Measurements from ENCODE around the gene IMPDH1. TPM values are rescaled to one million over a fixed set of nuclear protein-coding genes. Genes with fewer than 3 reads are reported as not detected.

The IMPDH1 gene
- total RNA-seq, 2 experiments from 2014 or later = 59.0 to 60.7 TPM

GRCh38 chr7:128434413-128435326 is 24.9 kb upstream of the IMPDH1 start:
- H3K4me1 Mint-ChIP-seq = no peaks in the 10 kb centered on the region
- intact Hi-C loops (cut with DNase I, micrococcal nuclease) = no loop called here
- DNase-seq (no peak), ATAC-seq (no peak)
- H3K4me3 Mint-ChIP-seq = no peak overlapping the region
- peaks cover 7% of the 10 kb centered on the region for H3K27me3 Mint-ChIP-seq
- CTCF ChIA-PET = interaction anchor here (0.6 to 6.2 kb wide), 6 partner anchors 8 to 87 kb away, joined by 3 to 66 read pairs (median 4); no protein-coding TSS in a partner anchor
- POLR2A ChIA-PET = no interaction called here
- no peaks in the 10 kb centered on the region for H3K9me3 Mint-ChIP-seq (ENCODE audit: low read depth)
- H3K27ac Mint-ChIP-seq = no peak overlapping the region
- no peaks in the 10 kb centered on the region for H3K36me3 Mint-ChIP-seq (ENCODE audit: low read depth)

DNA sequence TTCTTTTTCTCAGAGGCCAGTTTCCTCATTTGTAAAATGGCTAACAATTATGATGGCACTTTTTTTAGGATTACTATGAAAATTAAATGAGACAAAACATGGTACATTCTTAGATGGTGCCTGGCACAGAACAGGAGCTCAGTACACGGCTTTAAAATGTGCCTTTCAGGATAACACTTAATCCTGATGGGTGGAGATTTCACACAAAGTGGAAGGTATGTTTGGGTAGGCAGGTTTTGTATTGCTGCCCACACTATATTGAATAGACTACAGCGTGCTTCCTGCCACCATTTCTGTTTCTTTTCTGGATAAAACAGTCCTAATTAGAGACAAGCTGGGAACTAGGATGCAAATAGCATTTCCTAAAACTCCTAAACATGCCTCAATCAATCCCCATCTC is 22.0 kb upstream of the IMPDH1 start:
- no peaks in the 10 kb centered on the region for H3K36me3 Mint-ChIP-seq (ENCODE audit: low read depth)
- intact Hi-C loops (cut with DNase I, micrococcal nuclease) = no loop called here
- POLR2A ChIA-PET = no interaction called here
- CTCF ChIA-PET = interaction anchor here (0.6 to 10.6 kb wide), 6 partner anchors 12 to 77 kb away, joined by 3 to 269 read pairs (median 4); no protein-coding TSS in a partner anchor
- DNase-seq (no peak), ATAC-seq (no peak)
- H3K27me3 Mint-ChIP-seq = peaks cover 16% of the 10 kb centered on the region
- H3K4me1 Mint-ChIP-seq = no peaks in the 10 kb centered on the region
- no peak overlapping the region for H3K4me3 Mint-ChIP-seq
- no peaks in the 10 kb centered on the region for H3K9me3 Mint-ChIP-seq (ENCODE audit: low read depth)
- no peak overlapping the region for H3K27ac Mint-ChIP-seq

GRCh38 chr7:128431221-128431620 is 21.4 kb upstream of the IMPDH1 start:
- ChIA-PET POLR2A (no interaction called here), CTCF (interaction anchor here (0.6 to 10.6 kb wide), 4 partner anchors 13 to 78 kb away, joined by 3 to 269 read pairs (median 6); no protein-coding TSS in a partner anchor)
- peaks cover 16% of the 10 kb centered on the region for H3K27me3 Mint-ChIP-seq
- no peak overlapping the region for H3K4me3 Mint-ChIP-seq
- no peaks in the 10 kb centered on the region for H3K4me1 Mint-ChIP-seq
- H3K36me3 Mint-ChIP-seq (ENCODE audit: low read depth) = no peaks in the 10 kb centered on the region
- intact Hi-C loops (cut with DNase I, micrococcal nuclease) = no loop called here
- ATAC-seq = no peak
- H3K27ac Mint-ChIP-seq = no peak overlapping the region
- no peak for DNase-seq
- no peaks in the 10 kb centered on the region for H3K9me3 Mint-ChIP-seq (ENCODE audit: low read depth)

- intact Hi-C loops (cut with DNase I, micrococcal nuclease) = no loop called here
- CTCF ChIA-PET = interaction anchor here (1.1 to 10.6 kb wide), 4 partner anchors 17 to 45 kb away, joined by 3 to 269 read pairs (median 136); partner anchors contain the start of genes IMPDH1 and METTL2B
Observed at GRCh38 chr7:128430207-128430606, 20.4 kb upstream of the IMPDH1 start.

GRCh38 chr7:128427289-128427891 is 17.6 kb upstream of the IMPDH1 start:
- POLR2A ChIA-PET = interaction anchor here (0.6 to 1.2 kb wide), 5 partner anchors 28 to 313 kb away, joined by 3 to 4 read pairs (median 3); partner anchors contain the start of gene HILPDA

More at GRCh38 chr7:128430207-128430606, 20.4 kb upstream of the IMPDH1 start:
- ATAC-seq (no peak), DNase-seq (no peak)
- Mint-ChIP-seq H3K36me3 (ENCODE audit: low read depth) (no peaks in the 10 kb centered on the region), H3K9me3 (ENCODE audit: low read depth) (no peaks in the 10 kb centered on the region), H3K4me1 (no peaks in the 10 kb centered on the region), H3K4me3 (no peak overlapping the region), H3K27ac (no peak overlapping the region), H3K27me3 (peaks cover 16% of the 10 kb centered on the region)
- POLR2A ChIA-PET = no interaction called here

GRCh38 chr7:128425850-128426249 is 16.1 kb upstream of the IMPDH1 start:
- Mint-ChIP-seq H3K4me3 (no peak overlapping the region), H3K27me3 (peaks cover 12% of the 10 kb centered on the region), H3K27ac (no peak overlapping the region), H3K9me3 (ENCODE audit: low read depth) (no peaks in the 10 kb centered on the region), H3K4me1 (no peaks in the 10 kb centered on the region), H3K36me3 (ENCODE audit: low read depth) (no peaks in the 10 kb centered on the region)
- DNase-seq = peak; percentile 91
- ChIA-PET CTCF (interaction anchor here (0.7 to 10.6 kb wide), 21 partner anchors 10 to 313 kb away, joined by 3 to 269 read pairs (median 21); partner anchors contain the start of genes HILPDA, IMPDH1, METTL2B and RBM28), POLR2A (no interaction called here)
- intact Hi-C loops (cut with DNase I, micrococcal nuclease) = loop anchor here (1.0 to 5.0 kb wide), 6 partner anchors 15 to 457 kb away; partner anchors contain the start of gene METTL2B (in 1 of the 2)
- peak; percentile 82 for ATAC-seq

More at GRCh38 chr7:128427289-128427891, 17.6 kb upstream of the IMPDH1 start:
- no peak overlapping the region for H3K27ac Mint-ChIP-seq
- peaks cover 12% of the 10 kb centered on the region for H3K27me3 Mint-ChIP-seq
- ATAC-seq (peak; percentile 72), DNase-seq (peak; percentile 51)
- intact Hi-C loops (cut with DNase I, micrococcal nuclease) = loop anchor here (1.0 to 5.0 kb wide), 4 partner anchors 32 to 455 kb away; partner anchors contain the start of gene METTL2B (in 1 of the 2)
- no peak overlapping the region for H3K4me3 Mint-ChIP-seq
- H3K4me1 Mint-ChIP-seq = no peaks in the 10 kb centered on the region
- no peaks in the 10 kb centered on the region for H3K36me3 Mint-ChIP-seq (ENCODE audit: low read depth)
- no peaks in the 10 kb centered on the region for H3K9me3 Mint-ChIP-seq (ENCODE audit: low read depth)
- CTCF ChIA-PET = interaction anchor here (0.6 to 10.6 kb wide), 38 partner anchors 9 to 761 kb away, joined by 3 to 269 read pairs (median 4); partner anchors contain the start of genes GARIN1A, HILPDA, IMPDH1 and METTL2B

- no peak for ATAC-seq
- no peaks in the 10 kb centered on the region for H3K36me3 Mint-ChIP-seq (ENCODE audit: low read depth)
- no peak overlapping the region for H3K4me3 Mint-ChIP-seq
- POLR2A ChIA-PET = interaction anchor here (0.6 kb wide), 1 partner anchor 122 kb away, joined by 4 read pairs; no protein-coding TSS in a partner anchor
- no peak for DNase-seq
- no peak overlapping the region for H3K27ac Mint-ChIP-seq
- no peaks in the 10 kb centered on the region for H3K9me3 Mint-ChIP-seq (ENCODE audit: low read depth)
- intact Hi-C loops (cut with DNase I, micrococcal nuclease) = loop anchor here (1.0 to 5.0 kb wide), 5 partner anchors 14 to 77 kb away; partner anchors contain the start of gene METTL2B (in 1 of the 2)
- CTCF ChIA-PET = interaction anchor here (0.6 to 10.6 kb wide), 22 partner anchors 11 to 454 kb away, joined by 3 to 269 read pairs (median 10); partner anchors contain the start of genes HILPDA, IMPDH1, METTL2B and RBM28
- peaks cover 9% of the 10 kb centered on the region for H3K27me3 Mint-ChIP-seq
- no peaks in the 10 kb centered on the region for H3K4me1 Mint-ChIP-seq
Observed at GRCh38 chr7:128424686-128425275, 15.0 kb upstream of the IMPDH1 start.

DNA sequence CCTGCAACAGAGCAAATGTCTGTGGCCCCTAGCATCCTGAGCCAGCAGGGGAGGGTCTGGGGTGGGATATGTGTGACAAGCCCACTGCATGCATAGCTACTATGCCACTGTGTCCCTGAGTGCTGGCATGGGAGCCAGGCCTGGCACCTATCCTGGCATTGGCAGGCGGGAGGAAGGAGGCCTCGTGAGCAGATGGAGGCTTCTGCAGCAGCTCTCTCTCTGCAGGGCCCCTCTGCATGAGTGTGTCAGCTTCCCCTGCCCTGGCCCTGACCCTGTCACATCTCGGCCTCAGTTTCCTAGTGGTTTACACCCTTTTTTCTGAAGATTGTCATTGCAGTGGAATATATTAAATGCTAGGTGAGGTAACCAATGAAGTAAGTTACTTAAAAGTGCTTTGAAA is 13.1 kb upstream of the IMPDH1 start:
- ATAC-seq (no peak), DNase-seq (no peak)
- H3K9me3 Mint-ChIP-seq (ENCODE audit: low read depth) = no peaks in the 10 kb centered on the region
- intact Hi-C loops (cut with DNase I, micrococcal nuclease) = no loop called here
- H3K4me3 Mint-ChIP-seq = no peak overlapping the region
- H3K4me1 Mint-ChIP-seq = no peaks in the 10 kb centered on the region
- no peaks in the 10 kb centered on the region for H3K27me3 Mint-ChIP-seq
- H3K36me3 Mint-ChIP-seq (ENCODE audit: low read depth) = no peaks in the 10 kb centered on the region
- H3K27ac Mint-ChIP-seq = no peak overlapping the region
- POLR2A ChIA-PET = no interaction called here
- CTCF ChIA-PET = interaction anchor here (0.7 to 7.8 kb wide), 5 partner anchors 10 to 53 kb away, joined by 3 to 185 read pairs (median 87); partner anchors contain the start of genes IMPDH1 and METTL2B

DNA sequence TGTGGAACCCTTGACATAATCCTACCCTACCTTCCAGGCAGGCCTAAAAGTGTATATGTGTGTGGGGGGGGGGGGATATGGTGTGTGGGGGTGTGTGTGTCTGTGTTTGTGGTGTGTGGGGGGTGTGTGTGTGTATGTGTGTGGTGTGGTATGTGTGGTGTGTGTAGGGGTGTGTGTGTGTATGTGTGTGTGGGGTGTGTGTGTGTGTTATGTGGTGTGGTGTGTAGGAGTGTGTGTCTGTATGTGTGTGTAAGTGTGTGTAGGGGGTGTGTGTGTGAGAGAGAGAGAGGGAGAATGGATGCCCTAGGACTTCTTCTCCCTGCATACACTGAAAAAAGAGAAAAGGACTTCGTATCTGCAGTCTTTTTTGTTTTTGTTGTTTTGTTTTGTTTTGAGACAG is 12.3 kb upstream of the IMPDH1 start:
- ATAC-seq (no peak), DNase-seq (no peak)
- no peaks in the 10 kb centered on the region for H3K4me1 Mint-ChIP-seq
- POLR2A ChIA-PET = no interaction called here
- no peak overlapping the region for H3K4me3 Mint-ChIP-seq
- H3K36me3 Mint-ChIP-seq (ENCODE audit: low read depth) = no peaks in the 10 kb centered on the region
- no peaks in the 10 kb centered on the region for H3K9me3 Mint-ChIP-seq (ENCODE audit: low read depth)
- no peaks in the 10 kb centered on the region for H3K27me3 Mint-ChIP-seq
- CTCF ChIA-PET = interaction anchor here (0.7 to 1.3 kb wide), 2 partner anchors 30 to 40 kb away, joined by 3 to 7 read pairs; no protein-coding TSS in a partner anchor
- intact Hi-C loops (cut with DNase I, micrococcal nuclease) = no loop called here
- no peak overlapping the region for H3K27ac Mint-ChIP-seq

- ChIA-PET CTCF (no interaction called here), POLR2A (no interaction called here)
- no peak overlapping the region for H3K27ac Mint-ChIP-seq
- no peak for DNase-seq
- H3K36me3 Mint-ChIP-seq (ENCODE audit: low read depth) = no peaks in the 10 kb centered on the region
- no peaks in the 10 kb centered on the region for H3K4me1 Mint-ChIP-seq
- intact Hi-C loops (cut with DNase I, micrococcal nuclease) = no loop called here
- ATAC-seq = no peak
- H3K4me3 Mint-ChIP-seq = no peak overlapping the region
- no peaks in the 10 kb centered on the region for H3K9me3 Mint-ChIP-seq (ENCODE audit: low read depth)
- no peaks in the 10 kb centered on the region for H3K27me3 Mint-ChIP-seq
Observed at GRCh38 chr7:128421384-128421783, 11.6 kb upstream of the IMPDH1 start.

- ATAC-seq = no peak
- Mint-ChIP-seq H3K36me3 (ENCODE audit: low read depth) (no peaks in the 10 kb centered on the region), H3K27me3 (no peaks in the 10 kb centered on the region), H3K9me3 (ENCODE audit: low read depth) (no peaks in the 10 kb centered on the region), H3K4me3 (no peak overlapping the region), H3K4me1 (no peaks in the 10 kb centered on the region), H3K27ac (no peak overlapping the region)
- no peak for DNase-seq
- CTCF ChIA-PET = no interaction called here
- POLR2A ChIA-PET = no interaction called here
- intact Hi-C loops (cut with DNase I, micrococcal nuclease) = no loop called here
Observed at GRCh38 chr7:128420773-128421172, 11.0 kb upstream of the IMPDH1 start.

Data from activated CD4-positive, alpha-beta T cell treated with anti-CD3 and anti-CD28 coated beads for 36 hours (primary cell).